ENCODE measurements around the gene BOK. TPM values are rescaled to one million over a fixed set of nuclear protein-coding genes. Genes with fewer than 3 reads are reported as not detected.

Gene BOK
- total and polyA plus RNA-seq, 2 of the 13 experiments (the other 11 are each of a cell fraction or from before 2014, with no cell fraction given) = 35.5 to 39.2 TPM

GRCh38 chr2:241609859-241610793 lies 51.6 kb downstream of the BOK start (continued):
- TF ChIP-seq ETV6 (CRISPR knock-in tag; conservative IDR thresholded peaks at IDR 0.05) (no peak; the same call in 1 of the 2 replicates), KDM3A (CRISPR knock-in tag; IDR thresholded peaks at IDR 0.05; ENCODE audit: low read depth) (peak; percentile 49; the same call in 1 of the 2 replicates), TEF (CRISPR knock-in tag; IDR thresholded peaks at IDR 0.05) (no peak; the same call in 1 of the 2 replicates), ZBTB20 (CRISPR knock-in tag; IDR thresholded peaks at IDR 0.05; ENCODE audit: borderline replicate concordance, low read depth) (0 out of 2 replicates have a peak, but pooled peaks have one; percentile 30), CENPX (CRISPR knock-in tag; IDR thresholded peaks at IDR 0.05) (no peak), ELK4 (CRISPR knock-in tag; IDR thresholded peaks at IDR 0.05; ENCODE audit: borderline replicate concordance) (peak; percentile 90; the same call in 1 of the 2 replicates), ZNF251 (CRISPR knock-in tag; IDR thresholded peaks at IDR 0.05) (no peak), YY1 (IDR thresholded peaks at IDR 0.05; ENCODE audit: insufficient read depth, insufficient replicate concordance, low read depth, low read length) (peak; percentile 82), ZNF770 (CRISPR knock-in tag; IDR thresholded peaks at IDR 0.05) (peak; percentile 97), STAT5B (CRISPR knock-in tag; IDR thresholded peaks at IDR 0.05) (no peak), ZNF577 (CRISPR knock-in tag; IDR thresholded peaks at IDR 0.05; ENCODE audit: borderline replicate concordance, low read depth) (no peak), SKI (IDR thresholded peaks at IDR 0.05; ENCODE audit: partially characterized antibody) (peak; percentile 63), DMAP1 (CRISPR knock-in tag; IDR thresholded peaks at IDR 0.05) (peak; percentile 87), ZNF207 (IDR thresholded peaks at IDR 0.05; ENCODE audit: borderline replicate concordance) (no peak), ZNF280D (CRISPR knock-in tag; IDR thresholded peaks at IDR 0.05) (no peak), SP4 (CRISPR knock-in tag; IDR thresholded peaks at IDR 0.05) (peak; percentile 96), PLSCR1 (CRISPR knock-in tag; IDR thresholded peaks at IDR 0.05; ENCODE audit: borderline replicate concordance) (no peak), SP1 (IDR thresholded peaks at IDR 0.05) (no peak), SP1 (CRISPR knock-in tag; IDR thresholded peaks at IDR 0.05) (peak; percentile 93), LCORL (IDR thresholded peaks at IDR 0.05) (no peak), LCORL (CRISPR knock-in tag; IDR thresholded peaks at IDR 0.05) (peak; percentile 40; the same call in 1 of the 2 replicates), ZNF430 (CRISPR knock-in tag; IDR thresholded peaks at IDR 0.05) (peak; percentile 91)
